AG20443 (cell line): ENCODE results near the gene TMEM59L.

Experiments used
- DNase-seq: peaks from one replicate; pipeline ENCODE4 v3.0.0; 2012; ENCODE audit warnings: low spot score, mixed read lengths

Gene TMEM59L

GRCh38 chr19:18659281-18660050 is 46.8 kb downstream of the TMEM59L start:
- peak; percentile 70 for DNase-seq

DNA sequence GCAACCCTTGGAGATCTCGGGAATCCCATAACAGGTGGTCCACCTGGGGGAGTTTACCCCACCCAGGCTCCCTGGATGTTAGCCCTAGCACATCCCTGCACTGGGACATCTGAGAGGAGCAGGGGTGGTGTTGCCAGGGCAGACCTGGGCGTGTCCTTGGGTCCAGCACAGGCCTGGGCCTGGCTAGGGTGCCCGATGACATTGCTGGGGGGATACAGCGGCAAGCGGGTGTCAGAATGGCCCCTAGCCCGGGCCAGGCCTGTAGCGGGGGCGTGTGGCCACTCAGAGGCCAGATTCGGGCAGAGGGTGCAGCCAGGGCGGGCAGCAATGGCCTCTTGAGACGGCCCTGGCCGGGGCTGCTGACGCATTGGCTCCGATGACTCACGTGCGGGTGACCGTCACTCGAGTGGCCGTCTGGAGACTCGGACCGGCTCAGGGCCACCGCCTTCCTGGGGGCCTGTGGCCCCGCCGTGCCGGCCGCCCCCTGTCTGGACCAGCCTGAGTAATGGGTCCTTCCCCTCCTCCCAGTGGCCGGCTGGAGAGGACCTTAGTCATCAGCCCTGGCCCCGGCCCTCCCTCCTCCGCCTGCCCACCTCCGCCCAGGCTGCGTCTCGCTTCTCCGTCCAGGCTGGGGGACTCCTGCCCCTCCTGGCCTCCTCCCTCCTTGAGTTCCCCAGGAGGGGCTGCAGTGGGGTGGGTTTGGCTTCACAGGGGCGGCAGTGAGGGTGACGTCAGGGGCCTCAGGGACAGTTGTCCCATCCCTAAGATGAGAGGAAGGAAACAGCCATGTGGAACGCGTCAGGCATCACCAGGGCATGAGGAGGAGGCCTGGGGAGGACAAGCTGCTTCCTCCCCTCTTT is 47.6 kb downstream of the TMEM59L start:
- DNase-seq, result peak; percentile 83

DNA sequence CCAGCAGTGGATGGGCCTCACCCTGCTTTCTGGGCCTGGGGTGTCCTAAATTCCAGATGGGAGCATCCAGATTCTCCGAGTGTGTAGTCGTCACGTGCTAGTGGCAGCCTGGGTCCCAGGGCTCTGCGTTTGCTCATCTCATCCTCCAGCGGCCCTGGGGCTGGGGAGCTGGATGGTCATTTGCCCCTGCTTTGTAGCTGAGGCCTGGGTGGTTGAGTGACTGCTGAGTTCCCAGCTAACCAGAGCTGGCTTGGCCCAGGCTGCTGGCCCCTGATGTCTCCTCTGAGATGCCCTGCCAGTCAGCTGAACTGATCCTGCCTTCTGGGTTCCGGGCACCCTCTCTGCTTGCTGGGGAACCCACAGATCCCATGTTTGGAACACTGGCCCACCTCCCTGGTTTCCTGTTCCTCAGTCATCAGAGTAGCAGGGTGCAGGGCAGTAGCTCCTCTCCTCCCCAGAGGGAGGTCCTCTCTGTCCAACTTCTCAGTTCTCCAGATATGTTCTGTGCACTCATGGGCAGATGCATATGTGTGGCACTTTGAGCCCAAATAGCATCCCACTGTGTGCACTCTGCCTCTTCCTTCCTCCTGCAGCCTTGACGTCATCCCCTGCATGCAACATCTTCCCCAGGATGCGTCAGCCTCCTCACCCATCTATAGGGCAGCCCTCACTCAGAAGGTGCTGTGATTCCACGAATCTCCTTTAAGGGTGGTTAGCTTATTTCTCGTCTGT is 48.4 kb downstream of the TMEM59L start:
- DNase-seq, result no peak

GRCh38 chr19:18662972-18663732 is 50.5 kb downstream of the TMEM59L start:
- no peak for DNase-seq

DNA sequence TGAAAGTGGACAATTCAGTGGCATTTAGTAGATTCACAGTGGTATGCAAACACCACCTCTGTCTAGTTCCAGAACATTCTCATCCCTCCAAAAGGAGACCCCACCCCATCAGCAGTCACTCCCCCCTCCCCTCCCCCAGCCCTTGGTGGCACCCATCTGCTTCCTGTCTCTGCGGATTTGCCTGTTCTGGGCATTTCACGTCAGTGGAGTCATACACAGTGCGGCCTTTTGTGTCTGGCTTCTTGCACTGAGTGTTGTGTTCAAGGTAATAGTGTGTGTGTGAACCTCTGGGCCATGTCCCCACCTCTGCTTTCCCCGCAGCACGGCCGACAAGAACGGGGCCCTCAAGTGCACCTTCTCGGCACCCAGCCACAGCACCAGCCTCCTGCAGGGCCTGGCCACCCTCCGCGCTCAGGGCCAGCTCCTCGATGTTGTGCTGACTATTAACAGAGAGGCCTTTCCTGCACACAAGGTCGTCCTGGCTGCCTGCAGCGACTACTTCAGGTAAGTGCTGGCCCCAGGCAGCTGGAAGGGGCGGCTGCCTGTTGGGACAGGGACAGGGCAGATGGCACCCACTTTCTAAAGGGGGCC is 51.4 kb downstream of the TMEM59L start:
- no peak for DNase-seq

GRCh38 chr19:18665771-18666202 is 53.1 kb downstream of the TMEM59L start:
- DNase-seq, result no peak

DNA sequence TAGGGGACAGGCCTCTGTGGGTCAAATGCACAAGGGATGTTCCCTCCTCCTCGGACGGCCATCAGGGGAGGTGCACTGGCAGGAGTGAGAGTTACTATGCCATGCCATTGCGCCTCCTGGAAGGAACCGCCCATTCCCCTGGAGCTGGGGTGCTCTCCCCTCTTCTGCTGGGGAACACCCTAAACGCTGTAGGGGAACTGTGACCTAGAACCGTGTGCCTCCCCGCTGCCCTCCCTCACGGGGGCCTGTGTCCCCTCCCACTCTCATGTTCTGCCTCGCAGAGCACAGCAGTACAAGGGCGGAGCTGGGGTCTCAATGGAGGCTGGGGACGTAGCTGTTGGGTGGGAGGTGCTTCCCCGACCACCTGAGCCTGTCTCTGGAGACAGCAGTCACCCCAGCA is 53.6 kb downstream of the TMEM59L start:
- no peak for DNase-seq

GRCh38 chr19:18666784-18667183 is 54.1 kb downstream of the TMEM59L start:
- no peak for DNase-seq

DNA sequence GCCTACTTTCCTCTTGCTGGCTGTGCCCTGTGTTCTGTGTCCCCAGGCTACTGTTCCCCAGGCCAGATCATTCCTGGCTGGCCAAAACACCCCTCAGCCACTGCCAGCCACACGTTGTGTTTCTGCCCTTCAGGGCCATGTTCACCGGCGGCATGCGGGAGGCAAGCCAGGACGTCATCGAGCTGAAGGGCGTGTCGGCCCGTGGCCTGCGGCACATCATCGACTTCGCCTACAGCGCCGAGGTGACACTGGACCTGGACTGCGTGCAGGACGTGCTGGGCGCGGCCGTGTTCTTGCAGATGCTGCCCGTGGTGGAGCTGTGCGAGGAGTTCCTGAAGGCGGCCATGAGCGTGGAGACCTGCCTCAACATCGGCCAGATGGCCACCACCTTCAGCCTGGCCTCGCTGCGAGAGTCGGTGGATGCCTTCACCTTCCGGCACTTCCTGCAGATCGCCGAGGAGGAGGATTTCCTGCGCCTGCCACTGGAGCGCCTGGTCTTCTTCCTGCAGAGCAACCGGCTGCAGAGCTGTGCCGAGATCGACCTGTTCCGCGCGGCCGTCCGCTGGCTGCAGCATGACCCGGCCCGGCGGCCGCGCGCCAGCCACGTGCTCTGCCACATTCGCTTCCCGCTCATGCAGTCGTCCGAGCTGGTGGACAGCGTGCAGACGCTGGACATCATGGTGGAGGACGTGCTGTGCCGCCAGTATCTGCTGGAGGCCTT is 55.0 kb downstream of the TMEM59L start:
- no peak for DNase-seq

GRCh38 chr19:18668252-18668631 is 55.6 kb downstream of the TMEM59L start:
- DNase-seq, result no peak

DNA sequence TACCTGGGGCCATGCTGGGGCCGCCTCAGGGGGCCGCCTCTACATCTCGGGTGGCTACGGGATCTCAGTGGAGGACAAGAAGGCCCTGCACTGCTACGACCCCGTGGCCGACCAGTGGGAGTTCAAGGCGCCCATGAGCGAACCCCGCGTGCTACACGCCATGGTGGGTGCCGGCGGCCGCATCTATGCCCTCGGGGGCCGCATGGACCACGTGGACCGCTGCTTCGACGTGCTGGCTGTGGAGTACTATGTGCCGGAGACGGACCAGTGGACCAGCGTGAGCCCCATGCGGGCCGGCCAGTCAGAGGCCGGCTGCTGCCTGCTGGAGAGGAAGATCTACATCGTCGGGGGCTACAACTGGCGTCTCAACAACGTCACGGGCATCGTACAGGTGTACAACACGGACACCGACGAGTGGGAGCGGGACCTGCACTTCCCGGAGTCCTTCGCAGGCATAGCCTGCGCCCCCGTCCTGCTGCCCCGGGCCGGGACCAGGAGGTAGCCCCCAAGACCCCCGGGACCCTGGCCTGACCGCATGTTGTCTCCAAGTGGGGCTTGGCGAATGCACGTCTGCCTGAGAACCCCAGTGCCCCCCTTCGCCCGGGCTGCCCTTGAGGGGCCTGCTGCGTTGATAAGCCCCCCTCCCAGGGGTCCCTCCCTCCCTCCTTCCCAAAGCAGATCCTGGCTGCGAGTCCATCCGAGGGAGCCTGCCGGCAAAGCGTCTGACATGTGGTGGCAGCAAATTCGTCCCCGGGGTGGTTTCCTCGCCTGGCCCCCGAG is 56.3 kb downstream of the TMEM59L start:
- no peak for DNase-seq

DNA sequence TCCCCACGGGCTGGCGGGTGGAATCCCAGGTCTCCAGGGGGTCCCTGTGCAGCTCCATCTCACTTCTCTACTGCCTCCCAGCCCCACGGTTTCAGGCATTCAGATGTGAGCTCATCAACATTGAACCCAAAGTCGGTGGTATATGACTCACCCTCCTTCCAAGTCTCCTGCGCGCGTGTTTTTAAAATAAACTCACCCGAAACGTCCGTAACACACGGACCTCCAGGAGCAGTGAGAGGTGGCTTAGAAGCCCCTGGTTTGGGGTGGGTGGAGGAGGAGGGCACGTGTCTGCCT is 56.8 kb downstream of the TMEM59L start:
- no peak for DNase-seq

- DNase-seq, result no peak
Measured at GRCh38 chr19:18669883-18670282, 57.2 kb downstream of the TMEM59L start.

GRCh38 chr19:18670312-18670711 is 57.6 kb downstream of the TMEM59L start:
- DNase-seq, result no peak
